Body of pancreas (tissue), 4 donors: ENCODE results near the gene PLXNB3. TPM values are rescaled to one million over a fixed set of nuclear protein-coding genes. Genes with fewer than 3 reads are reported as not detected.
A peak's percentile ranks its signal among the peaks of the same experiment; 100 is the strongest.

Source experiments
- ATAC-seq: fragments of 150-250 bp; one replicate; pipeline ENCODE4 v1.9.1; 2016
- DNase-seq, 4 donors: peaks; one replicate each; pipeline ENCODE4 v3.0.0-alpha.2; 2019
- H3K27ac ChIP-seq, 4 donors: fragments of 200-600 bp; sonication (generic); 1 replicate in 3 of 4; 2 replicates in 1 of 4; pipeline versions ENCODE4 v1.5.1 to v1.6.1; 2016 to 2019; ENCODE audit warnings: mild to moderate bottlenecking in 1 of 4, mixed read lengths in 1 of 4, moderate library complexity in 1 of 4
- H3K27me3 ChIP-seq, 2 donors: fragments of 200-600 bp; sonication (generic); one replicate each; pipeline ENCODE4 v1.6.0; 2016; ENCODE audit warnings: mild to moderate bottlenecking in 1 of 2
- H3K36me3 ChIP-seq, 2 donors: fragments of 200-600 bp; sonication (generic); replicated peaks in 1 of 2; 2 replicates each; pipeline ENCODE4 v1.5.1; 2016; ENCODE audit warnings: low read depth in 2 of 2; ENCODE audit not compliant: insufficient read depth in 1 of 2
- H3K4me1 ChIP-seq: fragments of 200-600 bp; sonication (generic); one replicate; pipeline ENCODE4 v1.6.0; 2016
- H3K4me3 ChIP-seq, 2 donors: fragments of 200-600 bp; sonication (generic); 1 replicate in 1 of 2; 2 replicates in 1 of 2; pipeline ENCODE4 v1.5.1; 2016 to 2019
- H3K9me3 ChIP-seq, 3 donors: fragments of 200-600 bp; sonication (generic); 1 replicate in 2 of 3; 2 replicates in 1 of 3; pipeline ENCODE4 v1.5.1; 2016
- CTCF ChIP-seq, 7 experiments: fragments of 450-650 bp in 4 of 7; fragments of 200-600 bp in 3 of 7; sonication (generic) in 3 of 7; IDR thresholded peaks; one replicate each; pipeline ENCODE4 v1.5.1; 2016 to 2019; ENCODE audit warnings: antibody characterized with exemption in 7 of 7
- POLR2A ChIP-seq, 3 donors: fragments of 450-650 bp; IDR thresholded peaks; one replicate each; pipeline ENCODE4 v1.6.1; 2016; ENCODE audit warnings: antibody characterized with exemption in 3 of 3, mild to moderate bottlenecking in 2 of 3
- WGBS, 2 donors: methylation state at CpG; one replicate each; pipeline ENCODE4 v1.1.5; 2017; 5-methylcytosine and 5-hydroxymethylcytosine counted together
- intact Hi-C: fragments of 100-400 bp; cut with DNase I; formaldehyde crosslinking; loops from one replicate; pipeline ENCODE4 v1.15.1; 2023
- total RNA-seq, 2 donors: library from RNA; depleted of rRNA; stranded (reverse); fragments of >200 nt; gene quantifications; one replicate each; pipeline ENCODE4 v1.1.0, GENCODE V29; 2016

The PLXNB3 gene
- total RNA-seq, 2 donors from 2014 or later: 4.2 to 13.2 TPM

- no peaks in the 10 kb centered on the region for H3K27me3 ChIP-seq
- no peaks in the 10 kb centered on the region for H3K36me3 ChIP-seq
- 0 to 27% methylated on average over 1 to 19 of the region's 55 CpGs for WGBS, 2 donors
- peak overlapping the region; percentile 10 to 36 for H3K4me3 ChIP-seq
- H3K4me1 ChIP-seq: peaks cover 70% of the 10 kb centered on the region
- no peaks in the 10 kb centered on the region for H3K9me3 ChIP-seq
- DNase-seq (peak in 3 of 4 donors; percentile 21 to 37 (median 27)), ATAC-seq (no peak)
- H3K27ac ChIP-seq: peak overlapping the region; percentile 63 to 92 (median 87)
- no peak for TF ChIP-seq POLR2A (IDR thresholded peaks at IDR 0.05)
- no peak for TF ChIP-seq CTCF (IDR thresholded peaks at IDR 0.05)
- intact Hi-C loops: no loop called here
Observed at GRCh38 chrX:153725039-153725831, 38.8 kb upstream of the PLXNB3 start.

DNA sequence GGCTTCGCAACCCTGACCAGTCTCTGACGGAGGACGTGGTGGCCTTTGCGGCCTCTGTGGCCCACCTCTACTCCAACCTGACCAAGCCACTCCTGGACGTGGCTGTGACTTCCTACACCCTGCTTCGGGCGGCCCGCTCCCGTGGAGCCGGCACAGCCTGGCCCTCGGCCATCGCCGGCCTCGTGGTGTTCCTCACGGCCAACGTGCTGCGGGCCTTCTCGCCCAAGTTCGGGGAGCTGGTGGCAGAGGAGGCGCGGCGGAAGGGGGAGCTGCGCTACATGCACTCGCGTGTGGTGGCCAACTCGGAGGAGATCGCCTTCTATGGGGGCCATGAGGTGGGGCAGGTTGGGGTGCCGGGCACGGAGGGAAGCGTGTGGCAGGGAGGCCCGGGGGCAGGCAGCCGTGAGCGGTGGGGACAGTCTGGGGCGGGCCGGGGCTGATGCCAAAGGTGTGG is 38.2 kb upstream of the PLXNB3 start:
- Histone ChIP-seq H3K4me3 (no peak overlapping the region), H3K27me3 (no peaks in the 10 kb centered on the region), H3K4me1 (peaks cover 63% of the 10 kb centered on the region), H3K9me3 (no peaks in the 10 kb centered on the region), H3K27ac (peak overlapping the region; percentile 63 to 92 (median 87)), H3K36me3 (no peaks in the 10 kb centered on the region)
- ATAC-seq (no peak), DNase-seq (peak in 1 of 4 donors; percentile 40)
- intact Hi-C loops: no loop called here
- WGBS, 2 donors: 29% methylated on average over 32 of the region's 35 CpGs; no CpG with 5 or more reads in 1 of the 2 donors
- TF ChIP-seq POLR2A (IDR thresholded peaks at IDR 0.05) (no peak), CTCF (IDR thresholded peaks at IDR 0.05) (no peak)

DNA sequence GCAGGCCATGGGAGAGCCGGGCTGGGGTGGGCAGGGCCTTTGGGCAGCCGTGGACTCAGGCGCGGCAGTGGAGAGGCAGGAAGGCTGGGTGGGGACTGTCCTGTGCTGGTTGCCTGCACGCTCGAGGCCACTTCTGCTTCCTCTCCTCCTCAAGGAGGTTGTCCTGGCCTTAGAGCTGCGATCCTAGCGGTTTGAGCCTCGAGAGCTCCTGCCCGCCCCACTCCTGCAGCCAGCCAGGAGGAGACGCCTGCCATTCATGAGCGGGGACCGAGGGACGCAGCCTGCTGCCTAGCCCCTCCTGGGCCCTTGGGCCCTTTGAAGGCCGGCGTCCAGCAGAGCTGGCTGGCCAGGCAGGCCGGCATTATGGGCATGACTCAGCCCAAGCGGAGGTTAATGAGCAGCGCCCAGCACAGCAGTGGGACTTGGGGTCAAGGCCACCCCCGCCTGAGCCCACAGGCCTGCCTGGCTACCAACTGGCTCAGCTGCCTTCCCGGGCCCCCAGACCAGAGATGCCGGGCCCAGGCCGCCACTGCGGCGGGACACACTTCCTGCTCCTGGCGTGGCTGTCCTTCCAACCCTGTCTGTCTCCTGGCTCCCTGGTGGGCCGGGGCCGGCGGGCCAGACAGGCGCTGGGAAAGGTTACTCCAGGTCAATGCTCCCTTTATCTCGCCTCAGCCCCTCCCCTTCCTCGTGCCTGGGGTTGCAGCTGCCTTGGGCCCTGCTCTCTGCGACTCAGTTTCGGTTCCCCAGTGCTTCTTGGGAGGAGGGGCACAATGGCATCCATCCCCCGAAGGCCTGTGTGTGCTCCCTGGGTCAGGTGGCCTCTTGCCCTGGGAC is 37.5 kb upstream of the PLXNB3 start:
- peak in 2 of 3 donors; percentile 12 to 45 for TF ChIP-seq POLR2A (IDR thresholded peaks at IDR 0.05)
- TF ChIP-seq CTCF (IDR thresholded peaks at IDR 0.05): no peak
- Histone ChIP-seq H3K27me3 (no peaks in the 10 kb centered on the region), H3K27ac (peak overlapping the region; percentile 63 to 92 (median 87)), H3K9me3 (no peaks in the 10 kb centered on the region), H3K36me3 (no peaks in the 10 kb centered on the region), H3K4me3 (no peak overlapping the region), H3K4me1 (peaks cover 61% of the 10 kb centered on the region)
- intact Hi-C loops: no loop called here
- 0% methylated on average over 22 of the region's 35 CpGs; no CpG with 5 or more reads in 1 of the 2 donors for WGBS, 2 donors
- DNase-seq (peak; percentile 52 to 74 (median 66)), ATAC-seq (peak; percentile 3)

DNA sequence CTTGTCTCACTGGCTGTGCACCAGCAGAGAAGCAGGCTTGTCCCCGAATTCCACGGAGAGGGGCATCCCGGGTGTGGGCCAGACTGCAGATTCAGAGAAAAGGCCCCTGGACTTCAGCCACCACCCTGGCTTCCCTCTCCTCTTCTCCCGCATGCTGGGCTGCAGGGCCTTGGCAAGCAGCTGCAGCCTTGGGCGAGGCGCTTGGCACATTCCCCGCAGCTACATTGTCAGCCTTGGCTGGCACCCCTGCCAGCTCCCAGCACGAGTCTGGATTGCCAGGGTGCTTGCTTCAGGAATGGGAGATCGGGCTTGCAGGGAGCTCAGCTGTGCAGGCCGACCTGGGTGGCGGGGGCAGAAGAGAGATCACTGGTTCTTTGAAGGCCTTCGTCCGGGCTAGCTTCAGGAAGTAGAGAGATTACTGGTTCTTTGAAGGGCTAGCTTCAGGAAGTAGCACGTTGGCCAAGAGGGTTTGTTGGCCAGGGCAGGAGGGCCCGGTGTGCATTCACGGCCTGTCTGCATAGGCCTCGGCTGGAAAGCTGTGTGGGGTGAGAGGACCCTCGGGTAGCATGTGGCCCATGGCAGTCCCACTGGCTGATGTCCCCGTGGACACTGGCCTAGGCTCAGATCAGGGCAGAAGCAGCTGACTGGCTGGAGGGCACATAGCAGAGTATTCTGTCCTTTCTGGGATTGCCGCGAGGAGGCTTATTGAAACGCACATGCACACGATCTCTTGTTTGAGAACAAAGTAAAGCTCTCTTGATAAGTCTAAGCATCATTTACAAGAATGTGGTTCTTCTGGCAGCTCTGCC is 36.7 kb upstream of the PLXNB3 start:
- ATAC-seq (peak; percentile 39), DNase-seq (peak; percentile 77 to 89 (median 86))
- TF ChIP-seq CTCF (IDR thresholded peaks at IDR 0.05) (no peak), POLR2A (IDR thresholded peaks at IDR 0.05) (no peak)
- Histone ChIP-seq H3K27me3 (no peaks in the 10 kb centered on the region), H3K9me3 (no peaks in the 10 kb centered on the region), H3K4me3 (no peak overlapping the region), H3K4me1 (peaks cover 54% of the 10 kb centered on the region), H3K36me3 (no peaks in the 10 kb centered on the region), H3K27ac (peak overlapping the region; percentile 63 to 92 (median 87))
- WGBS, 2 donors: 0 to 4% methylated on average over 1 to 19 of the region's 23 CpGs
- intact Hi-C loops: no loop called here
